Posterior vena cava (tissue), 2 donors: ENCODE results near the gene MCAT. TPM values are rescaled to one million over a fixed set of nuclear protein-coding genes. Genes with fewer than 3 reads are reported as not detected.
A peak's percentile ranks its signal among the peaks of the same experiment; 100 is the strongest.

ENCODE experiments used
- DNase-seq: peaks from one replicate; pipeline ENCODE4 v3.0.0-alpha.2; 2020; ENCODE audit warnings: low spot score
- intact Hi-C, 2 donors: fragments of 100-400 bp; cut with DNase I; formaldehyde crosslinking; loops; one replicate each; pipeline versions ENCODE4 v1.14.1 to v1.14.2; 2022 to 2023
- total RNA-seq, 2 donors: library from RNA; stranded (reverse); fragmentation: NEBNext Ultra II Directional; extraction: Animal tissue kit (Norgen Biotek cat#: 25700); gene quantifications; one replicate each; pipeline ENCODE4 v1.2.1, GENCODE V29; 2021
- donor health status: DM: yes; HTN: yes; CAD: no.
- donor health status: DM: yes; HTN: yes; CAD: no.

MCAT gene
- total RNA-seq, 2 donors from 2014 or later, result 8.9 to 10.2 TPM

- intact Hi-C loops, result no loop called here
- no peak for DNase-seq
These were observed 30.9 kb upstream of the MCAT start for GRCh38 chr22:43173976-43174720.

GRCh38 chr22:43173566-43173965 lies 30.4 kb upstream of the MCAT start:
- no peak for DNase-seq
- intact Hi-C loops, result no loop called here

GRCh38 chr22:43172191-43172590 lies 29.0 kb upstream of the MCAT start:
- intact Hi-C loops, result no loop called here
- no peak for DNase-seq

- no peak for DNase-seq
- intact Hi-C loops, result no loop called here
These were observed 28.4 kb upstream of the MCAT start for GRCh38 chr22:43171607-43172006.

- peak; percentile 70 for DNase-seq
- intact Hi-C loops, result no loop called here
These were observed 27.9 kb upstream of the MCAT start for GRCh38 chr22:43171019-43171491.

- intact Hi-C loops, result no loop called here
- no peak for DNase-seq
These were observed 26.9 kb upstream of the MCAT start for GRCh38 chr22:43170131-43170480.

- intact Hi-C loops, result no loop called here
- no peak for DNase-seq
These were observed 26.3 kb upstream of the MCAT start for GRCh38 chr22:43169310-43170130.

- intact Hi-C loops, result no loop called here
- DNase-seq, result no peak
These were observed 25.5 kb upstream of the MCAT start for GRCh38 chr22:43168471-43169309.

GRCh38 chr22:43167001-43167589 lies 23.9 kb upstream of the MCAT start:
- intact Hi-C loops, result no loop called here
- DNase-seq, result no peak

GRCh38 chr22:43166132-43166930 lies 23.1 kb upstream of the MCAT start:
- no peak for DNase-seq
- intact Hi-C loops, result no loop called here

- intact Hi-C loops, result no loop called here
- no peak for DNase-seq
These were observed 21.4 kb upstream of the MCAT start for GRCh38 chr22:43164636-43165035.

- no peak for DNase-seq
- intact Hi-C loops, result no loop called here
These were observed 20.1 kb upstream of the MCAT start for GRCh38 chr22:43163241-43163795.

GRCh38 chr22:43162412-43163150 lies 19.4 kb upstream of the MCAT start:
- intact Hi-C loops, result no loop called here
- peak; percentile 79 for DNase-seq

GRCh38 chr22:43160497-43161126 lies 17.4 kb upstream of the MCAT start:
- intact Hi-C loops, result no loop called here
- DNase-seq, result no peak

- no peak for DNase-seq
These were observed 16.4 kb upstream of the MCAT start for GRCh38 chr22:43159484-43160178.

GRCh38 chr22:43158778-43159483 lies 15.7 kb upstream of the MCAT start:
- intact Hi-C loops, result no loop called here
- no peak for DNase-seq

More at GRCh38 chr22:43159484-43160178, 16.4 kb upstream of the MCAT start:
- intact Hi-C loops, result no loop called here
